IPS DF 19.7 (cell line): ENCODE results near the gene DHRS9.

ENCODE experiments used
- DNase-seq: peaks from one replicate; pipeline ENCODE4 v3.0.0-alpha.2; 2013; ENCODE audit warnings: low read depth, low spot score

Gene DHRS9

GRCh38 chr2:169094676-169095075 is 25.3 kb downstream of the DHRS9 start:
- DNase-seq, result no peak

- no peak for DNase-seq
These were observed 26.3 kb downstream of the DHRS9 start for GRCh38 chr2:169095621-169096105.

- no peak for DNase-seq
These were observed 35.5 kb downstream of the DHRS9 start for GRCh38 chr2:169104848-169105247.

- DNase-seq, result no peak
These were observed 36.1 kb downstream of the DHRS9 start for GRCh38 chr2:169105476-169105875.

GRCh38 chr2:169106134-169106533 is 36.8 kb downstream of the DHRS9 start:
- DNase-seq, result no peak

- DNase-seq, result no peak
These were observed 37.5 kb downstream of the DHRS9 start for GRCh38 chr2:169106563-169107545.

- DNase-seq, result no peak
These were observed 38.3 kb downstream of the DHRS9 start for GRCh38 chr2:169107645-169108044.

GRCh38 chr2:169108099-169108884 is 38.9 kb downstream of the DHRS9 start:
- no peak for DNase-seq

- DNase-seq, result peak; percentile 25
These were observed 40.4 kb downstream of the DHRS9 start for GRCh38 chr2:169109502-169110409.

GRCh38 chr2:169110419-169110818 is 41.1 kb downstream of the DHRS9 start:
- DNase-seq, result no peak

GRCh38 chr2:169110916-169111315 is 41.6 kb downstream of the DHRS9 start:
- no peak for DNase-seq

GRCh38 chr2:169112841-169113240 is 43.5 kb downstream of the DHRS9 start:
- no peak for DNase-seq

GRCh38 chr2:169114056-169114455 is 44.7 kb downstream of the DHRS9 start:
- DNase-seq, result no peak

GRCh38 chr2:169116327-169116726 is 47.0 kb downstream of the DHRS9 start:
- no peak for DNase-seq

GRCh38 chr2:169116993-169117392 is 47.6 kb downstream of the DHRS9 start:
- no peak for DNase-seq

GRCh38 chr2:169118060-169118459 is 48.7 kb downstream of the DHRS9 start:
- no peak for DNase-seq

GRCh38 chr2:169119123-169119760 is 49.9 kb downstream of the DHRS9 start:
- no peak for DNase-seq

- DNase-seq, result no peak
These were observed 50.5 kb downstream of the DHRS9 start for GRCh38 chr2:169119851-169120250.

GRCh38 chr2:169129703-169130243 is 60.4 kb downstream of the DHRS9 start:
- no peak for DNase-seq
